H1 (cell line): ENCODE results near the gene OR14K1. TPM values are rescaled to one million over a fixed set of nuclear protein-coding genes. Genes with fewer than 3 reads are reported as not detected.

Source experiments
- CTCF ChIA-PET: fragments of 300-600 bp; sonication (Branson Sonifier 250); formaldehyde crosslinking; loops from one replicate; lab custom pipeline; 2021; ENCODE audit not compliant: partially characterized antibody; lab: Charles Lee
- POLR2A ChIA-PET: fragments of 300-600 bp; sonication (Branson Sonifier 250); formaldehyde crosslinking; loops from one replicate; lab custom pipeline; 2021; ENCODE audit warnings: inconsistent platforms; ENCODE audit not compliant: partially characterized antibody; lab: Charles Lee
- DNase-seq, 2 experiments: peaks; one replicate each; pipeline versions ENCODE4 v3.0.0 to v3.0.0-alpha.2; 2010 to 2022; ENCODE audit warnings: low spot score in 2 of 2, low read depth in 1 of 2, mixed read lengths in 1 of 2
- FAIRE-seq: peaks from 2 replicates; lab custom pipeline; 2011; peaks lifted over from hg19 to GRCh38; lab: Jason Lieb, UNC
- H2AFZ ChIP-seq: 2 replicates; pipeline ENCODE4 v1.8.1; 2012; ENCODE audit warnings: low read length, inconsistent platforms
- H2AK5ac ChIP-seq: 2 replicates; pipeline ENCODE4 v1.6.1; 2013; ENCODE audit warnings: low read depth, low read length
- H2BK120ac ChIP-seq: replicated peaks from 2 replicates; pipeline ENCODE3; 2013; ENCODE audit warnings: low read depth, low read length, inconsistent platforms
- H2BK12ac ChIP-seq: 2 replicates; pipeline ENCODE4 v1.6.1; 2013; ENCODE audit warnings: low read depth, low read length
- H2BK15ac ChIP-seq: 2 replicates; pipeline ENCODE4 v1.6.1; 2013; ENCODE audit warnings: low read length
- H2BK20ac ChIP-seq: 2 replicates; pipeline ENCODE4 v1.6.1; 2013; ENCODE audit warnings: low read length
- H2BK5ac ChIP-seq: 2 replicates; pipeline ENCODE4 v1.6.1; 2013; ENCODE audit warnings: low read depth, low read length
- H3K14ac ChIP-seq: 2 replicates; pipeline ENCODE4 v1.6.1; 2013; ENCODE audit warnings: inconsistent platforms; ENCODE audit not compliant: insufficient read length
- H3K18ac ChIP-seq: 2 replicates; pipeline ENCODE4 v1.6.1; 2013; ENCODE audit warnings: low read length; ENCODE audit errors: extremely low read depth
- H3K23ac ChIP-seq: 2 replicates; pipeline ENCODE4 v1.6.1; 2013; ENCODE audit warnings: inconsistent platforms; ENCODE audit not compliant: insufficient read length
- H3K23me2 ChIP-seq: 2 replicates; pipeline ENCODE4 v1.6.1; 2013; ENCODE audit warnings: low read depth, low read length
- H3K27ac ChIP-seq: 2 replicates; pipeline ENCODE4 v1.6.1; 2011; ENCODE audit warnings: low read depth, low read length, inconsistent platforms
- H3K27me3 ChIP-seq, 4 experiments: replicated peaks in 1 of 4; 1 replicate in 1 of 4; 2 replicates in 3 of 4; pipeline versions ENCODE4 v1.6.1 to v1.8.1; 2011 to 2013; ENCODE audit warnings: low read length in 3 of 4, mild to moderate bottlenecking in 3 of 4, inconsistent platforms in 2 of 4, mixed read lengths in 2 of 4, moderate library complexity in 1 of 4; ENCODE audit not compliant: control insufficient read depth in 3 of 4, insufficient read depth in 3 of 4; ENCODE audit errors: extremely low read depth in 1 of 4
- H3K36me3 ChIP-seq, 4 experiments: 2 replicates each; pipeline versions ENCODE4 v1.6.1 to v1.8.1; 2011 to 2013; ENCODE audit warnings: mild to moderate bottlenecking in 4 of 4, low read length in 3 of 4, moderate library complexity in 2 of 4, control low read depth in 1 of 4, inconsistent platforms in 1 of 4; ENCODE audit not compliant: insufficient read depth in 4 of 4, control insufficient read depth in 2 of 4
- H3K4ac ChIP-seq: replicated peaks from 2 replicates; pipeline ENCODE3; 2013; ENCODE audit warnings: low read length, low read depth, mixed read lengths, inconsistent platforms; ENCODE audit not compliant: insufficient read length
- H3K4me1 ChIP-seq, 4 experiments: replicated peaks in 1 of 4; 1 replicate in 1 of 4; 2 replicates in 3 of 4; pipeline versions ENCODE4 v1.6.1 to v1.8.1; 2011 to 2013; ENCODE audit warnings: low read length in 3 of 4, inconsistent platforms in 2 of 4, mixed read lengths in 1 of 4; ENCODE audit not compliant: insufficient read depth in 4 of 4, control insufficient read depth in 3 of 4
- H3K4me2 ChIP-seq, 2 experiments: 2 replicates each; pipeline versions ENCODE4 v1.6.1 to v1.8.1; 2011 to 2013; ENCODE audit warnings: low read depth in 2 of 2, low read length in 2 of 2, control low read depth in 1 of 2, inconsistent platforms in 1 of 2, mild to moderate bottlenecking in 1 of 2; ENCODE audit not compliant: insufficient read depth in 1 of 2
- H3K4me3 ChIP-seq, 4 experiments: fragments of 200-600, 300-600 bp in 1 of 4; sonication (generic), shearing (Covaris generic), sonication (Bioruptor Twin) in 1 of 4; 2 replicates each; pipeline versions ENCODE4 v1.5.1 to v1.8.1; 2011 to 2016; ENCODE audit warnings: low read length in 4 of 4, low read depth in 3 of 4, control low read depth in 2 of 4, inconsistent platforms in 2 of 4, mild to moderate bottlenecking in 2 of 4, mixed read lengths in 1 of 4, moderate library complexity in 1 of 4; ENCODE audit not compliant: insufficient read depth in 2 of 4; ENCODE audit errors: extremely low read depth in 1 of 4
- H3K56ac ChIP-seq: replicated peaks from 2 replicates; pipeline ENCODE3; 2013; ENCODE audit warnings: low read depth, mild to moderate bottlenecking, mixed read lengths, low read length, inconsistent platforms; ENCODE audit not compliant: insufficient read length
- H3K79me1 ChIP-seq: 2 replicates; pipeline ENCODE4 v1.6.1; 2013; ENCODE audit warnings: low read depth, low read length, control low read depth
- H3K79me2 ChIP-seq, 2 experiments: 2 replicates each; pipeline versions ENCODE4 v1.6.1 to v1.8.1; 2012 to 2013; ENCODE audit warnings: low read length in 2 of 2, mild to moderate bottlenecking in 2 of 2, inconsistent platforms in 1 of 2; ENCODE audit not compliant: insufficient read depth in 2 of 2, control insufficient read depth in 1 of 2
- H3K9ac ChIP-seq, 4 experiments: replicated peaks in 1 of 4; 1 replicate in 1 of 4; 2 replicates in 3 of 4; pipeline versions ENCODE4 v1.6.1 to v1.8.1; 2011 to 2013; ENCODE audit warnings: low read depth in 3 of 4, low read length in 3 of 4, control low read depth in 2 of 4, mild to moderate bottlenecking in 2 of 4, moderate library complexity in 2 of 4, inconsistent platforms in 1 of 4; ENCODE audit errors: extremely low read depth in 1 of 4
- H3K9me3 ChIP-seq, 2 experiments: 2 replicates each; pipeline versions ENCODE4 v1.6.1 to v1.8.1; 2012 to 2013; ENCODE audit warnings: mild to moderate bottlenecking in 2 of 2, moderate library complexity in 2 of 2, control low read depth in 1 of 2, inconsistent platforms in 1 of 2, low read depth in 1 of 2, low read length in 1 of 2, mixed read lengths in 1 of 2; ENCODE audit not compliant: insufficient read depth in 2 of 2
- H4K20me1 ChIP-seq, 2 experiments: replicated peaks in 1 of 2; 2 replicates each; pipeline versions ENCODE3 to v1.8.1; 2011 to 2013; ENCODE audit warnings: inconsistent platforms in 2 of 2, low read length in 2 of 2, mild to moderate bottlenecking in 1 of 2; ENCODE audit not compliant: insufficient read depth in 2 of 2, control insufficient read depth in 1 of 2
- H4K5ac ChIP-seq: 2 replicates; pipeline ENCODE4 v1.6.1; 2013; ENCODE audit warnings: low read length, low read depth, mixed read lengths, inconsistent platforms; ENCODE audit not compliant: insufficient read length
- H4K8ac ChIP-seq: 2 replicates; pipeline ENCODE4 v1.8.0; 2013; ENCODE audit warnings: mild to moderate bottlenecking, moderate library complexity, low read length, inconsistent platforms; ENCODE audit not compliant: insufficient read depth; ENCODE audit errors: extremely low read depth
- H4K91ac ChIP-seq: replicated peaks from 2 replicates; pipeline ENCODE3; 2013; ENCODE audit warnings: low read length, mixed read lengths, inconsistent platforms; ENCODE audit not compliant: insufficient read length
- ASH2L ChIP-seq: fragments of 200-600, 300-600 bp; sonication (generic); IDR thresholded peaks from one replicate; pipeline ENCODE4 v1.7.1; 2017; ENCODE audit warnings: low read length
- CBX5 ChIP-seq: fragments of 300-800, 300-1000 bp; sonication (generic); IDR thresholded peaks from 2 replicates; pipeline ENCODE4 v1.7.1; 2016; ENCODE audit warnings: antibody characterized with exemption, low read length, low read depth
- CEBPB ChIP-seq: IDR thresholded peaks from 2 replicates; pipeline ENCODE4 v1.6.1; 2012; ENCODE audit warnings: low read depth, low read length
- CREB1 ChIP-seq: IDR thresholded peaks from 2 replicates; pipeline ENCODE4 v1.6.1; 2012; ENCODE audit warnings: inconsistent platforms
- EZH2 ChIP-seq: fragments of 200-600 bp; sonication (generic); IDR thresholded peaks from 2 replicates; pipeline ENCODE4 v1.7.1; 2012; ENCODE audit warnings: low read depth, mild to moderate bottlenecking, moderate library complexity, low read length, inconsistent platforms; ENCODE audit not compliant: severe bottlenecking
- JUND ChIP-seq: IDR thresholded peaks from 2 replicates; pipeline ENCODE4 v1.6.1; 2011; ENCODE audit warnings: mild to moderate bottlenecking, improper control_type of control experiment, low read length
- MAX ChIP-seq: IDR thresholded peaks from 2 replicates; pipeline ENCODE4 v1.6.1; 2012; ENCODE audit warnings: inconsistent platforms
- POLR2A ChIP-seq, 2 experiments: IDR thresholded peaks; 1 replicate in 1 of 2; 2 replicates in 1 of 2; pipeline ENCODE4 v1.6.1; 2011; ENCODE audit warnings: low read depth in 2 of 2, low read length in 2 of 2, mild to moderate bottlenecking in 2 of 2; ENCODE audit errors: control extremely low read depth in 1 of 2
- RAD21 ChIP-seq, 2 experiments: IDR thresholded peaks in 1 of 2; conservative IDR thresholded peaks in 1 of 2; 2 replicates each; pipeline ENCODE4 v1.6.1; 2011; ENCODE audit warnings: low read depth in 2 of 2, low read length in 2 of 2, improper control_type of control experiment in 1 of 2, inconsistent platforms in 1 of 2, mild to moderate bottlenecking in 1 of 2, moderate library complexity in 1 of 2
- RNF2 ChIP-seq: fragments of 200-900, 300-1000 bp; sonication (generic); IDR thresholded peaks from 2 replicates; pipeline ENCODE4 v1.7.1; 2016; ENCODE audit warnings: borderline replicate concordance, low read depth, mild to moderate bottlenecking, antibody characterized with exemption, low read length; ENCODE audit not compliant: poor library complexity, severe bottlenecking; ENCODE audit errors: missing control alignments
- SIN3A ChIP-seq, 2 experiments: IDR thresholded peaks in 1 of 2; conservative IDR thresholded peaks in 1 of 2; 2 replicates each; pipeline ENCODE4 v1.6.1; 2011 to 2012; ENCODE audit warnings: low read length in 2 of 2, improper control_type of control experiment in 1 of 2, low read depth in 1 of 2, mild to moderate bottlenecking in 1 of 2
- SRF ChIP-seq: IDR thresholded peaks from 2 replicates; pipeline ENCODE4 v1.6.1; 2011; ENCODE audit warnings: mild to moderate bottlenecking, low read depth, low read length, moderate library complexity
- TAF1 ChIP-seq: IDR thresholded peaks from 2 replicates; pipeline ENCODE4 v1.6.1; 2011; ENCODE audit warnings: mild to moderate bottlenecking, low read depth, low read length
- TAF7 ChIP-seq: optimal IDR thresholded peaks from 2 replicates; pipeline ENCODE3; 2011; ENCODE audit warnings: low read depth, mild to moderate bottlenecking, inconsistent platforms, low read length, moderate library complexity, borderline replicate concordance
- TEAD4 ChIP-seq: IDR thresholded peaks from 2 replicates; pipeline ENCODE4 v1.6.1; 2012; ENCODE audit warnings: low read depth, low read length, inconsistent platforms, mixed read lengths
- WGBS, 2 experiments: shearing (Covaris generic) in 1 of 2; methylation state at CpG; one replicate each; pipeline versions ENCODE4 v1.1.6 to v1.1.7; 2013 to 2015; ENCODE audit warnings: low lambda C conversion rate in 2 of 2, mixed read lengths in 2 of 2, inconsistent platforms in 1 of 2, low coverage in 1 of 2, missing lambda C conversion rate in 1 of 2; ENCODE audit not compliant: insufficient replicate concordance in 2 of 2, insufficient coverage in 1 of 2, insufficient read length in 1 of 2; ENCODE audit errors: extremely low coverage in 1 of 2, missing lambda C conversion rate in 1 of 2; 5-methylcytosine and 5-hydroxymethylcytosine counted together
- polyA plus RNA-seq, 7 experiments: library from polyadenylated mRNA; depleted of rRNA in 3 of 7; stranded (reverse) in 5 of 7; unstranded in 2 of 7; fragments of >200 nt in 5 of 7; fragments of 200-250 nt in 2 of 7; gene quantifications; 1 replicate in 5 of 7; 2 replicates in 1 of 7; 4 replicates in 1 of 7; pipeline versions ENCODE4 v1.2.1 to v1.2.3, GENCODE V29; 2011 to 2013; ENCODE audit warnings: missing spikeins in 2 of 7, mixed read lengths in 2 of 7
- total RNA-seq: library from RNA; stranded (reverse); fragmentation: NEBNext Ultra II Directional; extraction: Animal tissue kit (Norgen Biotek cat#: 25700); gene quantifications from 2 replicates; pipeline ENCODE4 v1.2.1, GENCODE V29; 2021

Gene OR14K1
- total and polyA plus RNA-seq, 2 of the 8 experiments (the other 6 are each of a cell fraction or from before 2014, with no cell fraction given): not detected

- DNase-seq (no peak), FAIRE-seq (no peak)
- H3K23me2 ChIP-seq: no peaks in the 10 kb centered on the region
- no peak within 1 kb of the TSS for H3K27ac ChIP-seq
- no peaks in the 10 kb centered on the region for H4K20me1 ChIP-seq
- no peak within 1 kb of the TSS for H4K8ac ChIP-seq
- CTCF ChIA-PET: interaction anchor here (0.6 kb wide), 1 partner anchor 503 kb away, joined by 3 read pairs; no protein-coding TSS in a partner anchor
- no peak within 1 kb of the TSS for H4K5ac ChIP-seq
- no peak within 1 kb of the TSS for H3K56ac ChIP-seq
- H3K4me3 ChIP-seq: no peak within 1 kb of the TSS
- no peaks in the 10 kb centered on the region for H3K36me3 ChIP-seq
- H3K9me3 ChIP-seq: peaks cover 38 to 51% of the 10 kb centered on the region in 2 experiments
- 91% methylated on average over 3 of the region's 3 CpGs; no CpG with 5 or more reads in 1 of the 2 experiments for WGBS, 2 experiments
- no peak within 1 kb of the TSS for H2AFZ ChIP-seq
- H3K23ac ChIP-seq: no peak within 1 kb of the TSS
- H2BK5ac ChIP-seq: no peak within 1 kb of the TSS
- H2BK20ac ChIP-seq: no peak within 1 kb of the TSS
- no peak within 1 kb of the TSS for H2BK12ac ChIP-seq
- no peak within 1 kb of the TSS for H4K91ac ChIP-seq
- no peak within 1 kb of the TSS for H3K4ac ChIP-seq
- H2AK5ac ChIP-seq: no peak within 1 kb of the TSS
- no peaks in the 10 kb centered on the region for H3K4me1 ChIP-seq
- H2BK15ac ChIP-seq: no peak within 1 kb of the TSS
- no peak within 1 kb of the TSS for H2BK120ac ChIP-seq
- no peaks in the 10 kb centered on the region for H3K79me1 ChIP-seq
- H3K18ac ChIP-seq: no peak within 1 kb of the TSS
- no peaks in the 10 kb centered on the region for H3K27me3 ChIP-seq
- POLR2A ChIA-PET: no interaction called here
- H3K14ac ChIP-seq: no peak within 1 kb of the TSS
- H3K79me2 ChIP-seq: no peaks in the 10 kb centered on the region
- H3K9ac ChIP-seq: no peak within 1 kb of the TSS
- H3K4me2 ChIP-seq: no peak within 1 kb of the TSS
- TF ChIP-seq ASH2L: no peak
- no peak for TF ChIP-seq POLR2A (IDR thresholded peaks at IDR 0.05; ENCODE audit: control extremely low read depth in 1 of 2, low read depth in 2 of 2, low read length in 2 of 2)
- no peak for TF ChIP-seq JUND
- no peak for TF ChIP-seq CREB1
- TF ChIP-seq TAF7: no peak
- TF ChIP-seq MAX: no peak
- TF ChIP-seq RAD21 (IDR thresholded peaks at IDR 0.05 in 1 of 2, conservative IDR thresholded peaks at IDR 0.05 in 1 of 2; ENCODE audit: low read depth in 2 of 2, low read length in 2 of 2): no peak
- no peak for TF ChIP-seq EZH2
- no peak for TF ChIP-seq SIN3A (conservative IDR thresholded peaks at IDR 0.05 in 1 of 2, IDR thresholded peaks at IDR 0.05 in 1 of 2; ENCODE audit: low read depth in 1 of 2, low read length in 2 of 2)
- no peak for TF ChIP-seq TAF1
- no peak for TF ChIP-seq CEBPB
- no peak for TF ChIP-seq CBX5
- no peak for TF ChIP-seq RNF2
- TF ChIP-seq TEAD4: no peak
- no peak for TF ChIP-seq SRF
Observed at GRCh38 chr1:247760456-247760855, 22.0 kb downstream of the OR14K1 start, which contains the start of gene OR1C1. Gene OR1C1, minus strand, starts transcription at chr1:247760556. Its CDS starts 2,150 bp downstream, at chr1:247758406.
